Activated gamma-delta T cell treated with Interleukin-2 at 50 U/mL for 16 hours (primary cell): ENCODE data around the gene PSMC3IP.

Experiments used
- DNase-seq: peaks from one replicate; pipeline ENCODE4 v3.0.0-alpha.2; 2020

The PSMC3IP gene

DNA sequence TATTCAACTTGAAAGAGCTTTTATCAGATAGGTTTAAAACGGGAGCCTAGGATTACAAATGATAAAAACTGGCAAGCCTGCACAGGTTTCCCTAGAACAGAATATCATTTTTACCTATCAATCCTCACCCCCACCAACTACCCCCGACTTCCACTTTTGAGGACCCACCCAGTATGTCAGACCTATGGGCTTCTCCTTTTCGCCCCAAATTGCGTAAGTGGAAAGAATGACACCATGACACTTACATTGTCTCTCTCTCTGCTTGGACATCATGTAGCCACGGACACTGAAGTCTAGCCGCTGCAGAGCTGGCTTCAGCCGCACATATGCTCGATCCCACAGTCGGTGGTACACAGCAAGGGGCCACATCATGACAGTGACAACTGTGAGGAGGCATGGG, 7.4 kb upstream of the PSMC3IP start:
- DNase-seq, result no peak

GRCh38 chr17:42581744-42582270, 4.3 kb upstream of the PSMC3IP start:
- no peak for DNase-seq

DNA sequence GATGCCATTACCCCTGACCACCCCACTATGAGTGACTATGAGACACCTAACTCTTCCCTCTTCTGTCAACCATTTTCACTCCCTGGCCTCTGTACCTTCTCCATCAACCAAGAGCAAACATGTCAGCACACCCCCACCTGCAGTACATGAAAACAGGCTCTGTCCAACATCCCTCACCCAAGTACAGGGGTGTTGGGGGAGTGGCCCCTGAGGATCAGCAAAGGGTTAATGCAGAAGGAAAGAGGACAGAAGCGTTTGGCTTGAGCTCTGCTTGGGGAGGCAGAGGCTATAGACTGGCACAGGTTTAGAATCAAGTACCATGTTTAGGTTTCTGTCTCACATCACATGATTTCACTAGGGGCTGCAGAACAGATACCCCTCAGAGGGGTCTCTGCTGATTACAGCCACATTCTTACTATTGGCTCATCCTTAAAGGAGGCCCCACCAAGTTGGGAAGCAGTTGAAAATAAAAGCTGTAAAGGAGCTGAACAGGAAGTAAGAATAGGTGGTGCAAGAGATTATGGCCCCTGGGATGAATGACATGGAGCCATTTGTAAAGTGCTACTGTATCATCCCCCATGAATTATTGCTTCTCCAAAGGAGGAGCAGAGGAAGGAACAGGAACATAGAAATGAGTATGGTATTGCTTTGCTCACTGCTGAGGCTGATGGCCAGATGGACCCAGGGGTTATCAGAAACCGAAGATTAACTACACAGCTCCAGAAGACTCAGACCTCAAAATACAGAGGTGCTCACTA, 2.4 kb upstream of the PSMC3IP start:
- no peak for DNase-seq

- DNase-seq, result peak; percentile 56
These were observed 847 bp upstream of the PSMC3IP start for GRCh38 chr17:42578282-42578869.

GRCh38 chr17:42577140-42577531, 393 bp downstream of the PSMC3IP start:
- no peak for DNase-seq

DNA sequence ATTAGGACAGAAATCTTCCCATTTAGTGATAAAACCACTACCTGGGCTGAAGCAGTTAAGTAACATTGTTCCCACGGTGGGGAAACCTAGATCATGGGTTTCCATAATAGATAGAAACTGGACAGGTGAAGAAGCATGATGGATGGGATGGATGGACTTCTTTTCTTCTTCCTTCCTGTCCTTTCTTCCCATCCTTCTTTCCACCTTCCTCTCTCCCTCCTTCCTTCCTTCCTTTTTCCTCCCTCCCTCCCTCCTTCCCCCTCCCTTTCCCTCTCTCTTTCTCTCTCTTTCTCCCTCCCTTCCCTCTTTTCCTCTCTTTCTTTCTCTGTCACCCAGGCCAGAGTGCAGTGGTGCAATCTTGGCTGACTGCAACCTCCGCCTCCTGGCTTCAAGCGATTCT, 3.1 kb downstream of the PSMC3IP start:
- DNase-seq, result no peak

DNA sequence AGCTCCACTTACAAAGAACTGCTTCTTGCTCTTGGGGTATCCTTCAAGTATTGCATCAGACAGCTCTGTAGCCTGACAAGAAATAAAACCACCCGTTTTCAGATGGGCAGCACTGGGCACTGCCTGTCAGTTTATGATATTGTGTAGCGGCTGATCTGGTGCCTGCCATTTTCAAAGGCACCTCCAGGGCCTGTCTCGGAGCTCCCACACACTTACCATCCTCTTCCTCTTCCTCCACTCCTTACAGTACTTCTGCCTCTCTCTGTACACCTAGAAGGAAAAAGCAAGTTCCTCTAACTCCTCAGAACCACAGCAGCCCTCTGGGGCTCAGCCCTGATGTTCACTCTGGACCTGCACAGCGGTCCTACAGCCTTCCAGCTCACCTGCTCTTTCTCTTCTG, 4.4 kb downstream of the PSMC3IP start:
- DNase-seq, result no peak

DNA sequence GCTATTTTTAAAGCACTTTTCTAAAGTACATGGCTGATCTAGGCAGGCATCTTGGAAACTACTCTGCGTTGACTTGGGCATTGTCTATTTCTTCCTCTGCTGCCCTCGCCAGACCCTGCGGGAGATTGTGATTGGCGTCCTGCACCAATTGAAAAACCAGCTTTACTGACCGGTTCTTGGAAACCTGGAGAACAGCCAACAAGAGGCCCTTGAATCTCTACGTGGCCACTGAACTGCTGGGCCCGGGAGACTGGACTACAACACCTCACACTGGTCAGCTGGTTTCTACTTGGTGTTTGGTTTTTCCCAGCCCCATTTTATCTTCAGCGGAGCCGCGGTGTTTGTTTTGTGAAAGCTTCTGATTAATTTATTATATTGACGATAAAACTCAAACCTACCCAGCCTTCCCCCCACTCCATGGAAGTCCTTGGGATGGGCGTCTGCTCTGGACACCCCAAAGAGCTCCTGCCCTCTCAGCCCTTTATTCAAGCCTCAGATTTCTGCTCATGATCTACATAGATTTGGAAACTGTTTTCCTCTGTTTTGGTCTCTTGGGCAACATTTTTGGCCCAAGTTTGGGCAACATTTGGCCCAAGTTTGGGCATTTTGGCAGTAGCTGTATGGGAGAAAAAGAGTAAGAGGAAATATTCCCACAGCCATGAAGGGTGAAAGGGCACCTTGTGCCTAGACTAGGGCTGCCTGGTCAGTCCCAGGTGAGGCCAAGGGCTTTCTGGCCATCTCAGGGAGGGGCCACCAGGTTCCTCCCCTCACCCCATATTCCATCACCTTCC, 5.9 kb downstream of the PSMC3IP start:
- no peak for DNase-seq

- DNase-seq, result no peak
These were observed 9.0 kb downstream of the PSMC3IP start for GRCh38 chr17:42568341-42569111.

GRCh38 chr17:42566883-42567573, 10.5 kb downstream of the PSMC3IP start, which contains the start of gene MLX:
MLX (plus strand) TSS chr17:42567100; CDS start chr17:42567125, 25 bp downstream.
- peak; percentile 91 for DNase-seq

GRCh38 chr17:42566215-42566882, 11.2 kb downstream of the PSMC3IP start:
- no peak for DNase-seq

GRCh38 chr17:42565523-42566214, 11.9 kb downstream of the PSMC3IP start:
- no peak for DNase-seq

DNA sequence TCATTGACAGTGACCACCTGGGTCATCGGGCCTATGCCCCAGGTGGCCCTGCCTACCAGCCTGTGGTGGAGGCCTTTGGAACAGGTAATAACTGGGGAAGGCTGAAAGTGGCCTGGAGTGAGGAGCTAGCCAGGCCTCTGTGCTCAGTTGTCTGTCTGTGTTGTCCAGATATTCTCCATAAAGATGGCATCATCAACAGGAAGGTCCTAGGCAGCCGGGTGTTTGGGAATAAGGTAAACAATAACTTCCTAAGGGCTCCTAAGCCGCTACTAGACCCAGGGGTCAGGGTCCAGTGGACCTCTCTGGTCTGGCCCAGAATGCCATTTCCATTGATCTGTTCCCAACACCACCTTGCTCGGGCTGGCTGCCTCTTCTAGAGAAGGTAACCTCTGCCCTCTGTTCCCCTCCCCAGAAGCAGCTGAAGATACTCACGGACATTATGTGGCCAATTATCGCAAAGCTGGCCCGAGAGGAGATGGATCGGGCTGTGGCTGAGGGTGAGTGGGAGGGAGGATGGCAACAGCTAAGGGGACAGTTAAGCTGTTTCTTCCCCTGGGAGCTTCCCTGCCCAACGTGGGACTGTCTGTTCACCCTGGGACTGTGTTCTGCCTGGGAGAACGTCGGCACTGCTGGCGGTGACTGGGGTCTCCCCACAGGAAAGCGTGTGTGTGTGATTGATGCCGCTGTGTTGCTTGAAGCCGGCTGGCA, 12.6 kb downstream of the PSMC3IP start:
- no peak for DNase-seq

DNA sequence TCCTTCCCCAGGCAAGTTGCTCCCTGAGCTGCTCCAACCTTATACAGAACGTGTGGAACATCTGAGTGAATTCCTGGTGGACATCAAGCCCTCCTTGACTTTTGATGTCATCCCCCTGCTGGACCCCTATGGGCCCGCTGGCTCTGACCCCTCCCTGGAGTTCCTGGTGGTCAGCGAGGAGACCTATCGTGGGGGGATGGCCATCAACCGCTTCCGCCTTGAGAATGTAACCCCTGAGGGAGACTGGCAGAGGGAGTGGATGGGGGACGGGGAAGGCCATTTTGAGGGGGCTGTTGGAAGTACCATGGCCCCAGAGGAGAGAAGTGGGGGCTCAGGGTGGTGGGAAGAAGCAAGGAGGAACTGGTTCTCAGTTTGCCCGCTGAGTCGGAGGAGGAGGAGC, 13.6 kb downstream of the PSMC3IP start:
- DNase-seq, result no peak

DNA sequence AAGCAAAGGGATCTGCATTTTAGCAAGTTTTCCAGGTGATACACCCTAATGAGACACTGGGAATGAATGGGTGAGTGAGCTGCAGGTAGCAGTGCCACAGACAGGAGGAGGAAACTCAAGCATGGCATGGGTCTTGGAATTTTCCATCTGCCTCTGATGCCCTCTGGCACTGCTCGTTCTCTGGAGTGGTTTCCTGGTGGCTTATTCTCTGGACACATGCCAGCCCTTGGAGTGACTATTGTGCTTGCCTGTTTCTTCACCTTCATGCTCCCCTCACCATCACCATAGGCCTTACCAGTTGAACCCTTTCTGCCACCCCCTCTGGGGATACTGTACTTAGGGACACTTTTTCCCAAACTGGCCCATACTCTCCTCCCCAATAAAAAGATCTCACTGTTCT, 14.0 kb downstream of the PSMC3IP start:
- DNase-seq, result no peak

- DNase-seq, result no peak
These were observed 14.4 kb downstream of the PSMC3IP start for GRCh38 chr17:42563143-42563509.

DNA sequence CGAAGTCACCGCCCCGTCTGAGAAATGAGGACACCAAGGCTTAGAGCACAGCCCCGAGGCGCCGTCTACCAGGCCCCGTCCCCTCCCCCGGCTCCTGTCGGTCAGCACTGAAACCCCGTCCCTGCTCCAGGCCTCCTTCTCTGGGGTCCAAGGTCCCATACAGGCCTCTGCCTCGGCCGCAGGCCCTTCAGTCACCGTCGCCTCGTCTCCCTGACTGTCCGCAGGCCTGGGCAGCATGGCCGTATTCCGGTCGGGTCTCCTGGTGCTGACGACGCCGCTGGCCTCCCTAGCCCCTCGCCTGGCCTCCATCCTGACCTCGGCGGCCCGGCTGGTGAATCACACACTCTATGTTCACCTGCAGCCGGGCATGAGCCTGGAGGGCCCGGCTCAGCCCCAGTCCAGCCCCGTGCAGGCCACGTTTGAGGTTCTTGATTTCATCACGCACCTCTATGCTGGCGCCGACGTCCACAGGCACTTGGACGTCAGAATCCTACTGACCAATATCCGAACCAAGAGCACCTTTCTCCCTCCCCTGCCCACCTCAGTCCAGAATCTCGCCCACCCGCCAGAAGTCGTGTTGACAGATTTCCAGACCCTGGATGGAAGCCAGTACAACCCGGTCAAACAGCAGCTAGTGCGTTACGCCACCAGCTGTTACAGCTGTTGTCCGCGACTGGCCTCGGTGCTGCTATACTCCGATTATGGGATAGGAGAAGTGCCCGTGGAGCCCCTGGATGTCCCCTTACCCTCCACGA, 15.0 kb downstream of the PSMC3IP start:
- DNase-seq, result no peak

DNA sequence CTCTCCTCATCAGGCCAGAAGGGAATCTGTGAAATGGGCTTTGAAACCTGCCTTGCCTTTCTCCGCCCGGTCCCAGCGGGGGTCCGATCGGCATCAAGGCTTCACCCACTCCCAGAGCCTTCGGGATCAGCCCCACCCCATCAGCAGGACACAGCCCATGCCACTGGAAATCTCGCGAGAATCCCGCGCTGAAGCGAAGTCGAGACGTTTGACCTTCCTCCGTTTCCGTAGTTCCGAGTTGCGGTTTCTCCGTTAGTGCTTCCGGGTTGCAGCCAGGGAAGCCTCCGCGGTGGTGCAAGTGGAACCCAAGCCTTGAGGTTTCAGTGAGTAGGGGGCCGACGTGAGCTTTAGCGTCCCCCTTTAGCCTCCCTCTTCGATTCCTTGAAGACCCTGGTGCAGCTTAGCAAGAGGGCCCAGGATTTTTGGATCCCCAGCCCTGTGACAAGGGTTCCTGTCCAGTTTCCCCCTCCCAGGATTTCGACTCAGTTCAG, 15.6 kb downstream of the PSMC3IP start, which contains the start of gene COASY:
TSS of gene COASY (plus strand) at position 252 of the 491 bp plus-strand sequence. CDS start 475 bp downstream, outside the sequence.
- peak; percentile 90 for DNase-seq

- no peak for DNase-seq
These were observed 17.3 kb downstream of the PSMC3IP start for GRCh38 chr17:42560246-42560645.
